Stimulated activated CD8-positive, alpha-beta memory T cell treated with anti-CD3 and anti-CD28 coated beads, Interleukin-15, amount 100 ng/mL, for 4 hours (primary cell): ENCODE data around the gene PNPLA6.
"Not testable (repeated sequence)": the region's sequence is repeated elsewhere in the genome, so short reads cannot be mapped to it uniquely, and the experiment has no call there.

Experiments
- DNase-seq, 2 donors: peaks; one replicate each; pipeline ENCODE4 v3.0.0-alpha.2; 2020; ENCODE audit warnings: low read depth in 2 of 2

Gene PNPLA6

GRCh38 chr19:7554990-7555864, 19.7 kb downstream of the PNPLA6 start:
- DNase-seq = no peak

- no peak for DNase-seq
These were observed 21.3 kb downstream of the PNPLA6 start for GRCh38 chr19:7556696-7557315.

GRCh38 chr19:7558667-7559066, 23.1 kb downstream of the PNPLA6 start:
- no peak for DNase-seq

- no peak for DNase-seq
These were observed 23.6 kb downstream of the PNPLA6 start for GRCh38 chr19:7559102-7559501.

GRCh38 chr19:7560255-7560654, 24.7 kb downstream of the PNPLA6 start:
- no peak for DNase-seq

GRCh38 chr19:7561325-7561724, 25.8 kb downstream of the PNPLA6 start:
- no peak for DNase-seq

GRCh38 chr19:7562646-7563393, 27.3 kb downstream of the PNPLA6 start:
- DNase-seq = no peak

- DNase-seq = no peak
These were observed 29.3 kb downstream of the PNPLA6 start for GRCh38 chr19:7564866-7565265.

- no peak for DNase-seq
These were observed 29.8 kb downstream of the PNPLA6 start for GRCh38 chr19:7565332-7565731.

GRCh38 chr19:7570761-7571160, 35.2 kb downstream of the PNPLA6 start:
- DNase-seq = no peak

GRCh38 chr19:7575434-7576040, 40.0 kb downstream of the PNPLA6 start:
- no peak for DNase-seq

GRCh38 chr19:7577422-7577821, 41.9 kb downstream of the PNPLA6 start:
- not testable (repeated sequence) for DNase-seq

- DNase-seq = no peak
These were observed 42.6 kb downstream of the PNPLA6 start for GRCh38 chr19:7578127-7578526.

- no peak for DNase-seq
These were observed 43.7 kb downstream of the PNPLA6 start for GRCh38 chr19:7579182-7579581.

GRCh38 chr19:7582446-7582845, 46.9 kb downstream of the PNPLA6 start:
- DNase-seq = no peak

- DNase-seq = no peak
These were observed 54.3 kb downstream of the PNPLA6 start for GRCh38 chr19:7589822-7590221.

GRCh38 chr19:7590256-7590655, 54.7 kb downstream of the PNPLA6 start:
- no peak for DNase-seq

GRCh38 chr19:7595466-7596133, 60.1 kb downstream of the PNPLA6 start, which contains the start of gene CAMSAP3:
TSS of gene CAMSAP3 (plus strand) at chr19:7595863. CDS start at chr19:7596003, 140 bp downstream.
- DNase-seq = peak in 1 of 2 donors; percentile 3

GRCh38 chr19:7596211-7596937, 60.9 kb downstream of the PNPLA6 start:
- no peak for DNase-seq

- DNase-seq = no peak
These were observed 62.2 kb downstream of the PNPLA6 start for GRCh38 chr19:7597689-7598088.

- DNase-seq = no peak
These were observed 62.7 kb downstream of the PNPLA6 start for GRCh38 chr19:7598180-7598579.
